C4-2B (cell line): ENCODE results near the gene SLC25A21.

ENCODE experiments used
- ZFX ChIP-seq: fragments of 450-650 bp; IDR thresholded peaks from 2 replicates; pipeline ENCODE4 v1.6.1; 2017
- TF ChIP-seq, protein P1 (sequence below): fragments of 450-650 bp; conservative IDR thresholded peaks from 2 replicates; pipeline ENCODE4 v1.5.1; 2017; ENCODE audit warnings: mild to moderate bottlenecking

DNA sequence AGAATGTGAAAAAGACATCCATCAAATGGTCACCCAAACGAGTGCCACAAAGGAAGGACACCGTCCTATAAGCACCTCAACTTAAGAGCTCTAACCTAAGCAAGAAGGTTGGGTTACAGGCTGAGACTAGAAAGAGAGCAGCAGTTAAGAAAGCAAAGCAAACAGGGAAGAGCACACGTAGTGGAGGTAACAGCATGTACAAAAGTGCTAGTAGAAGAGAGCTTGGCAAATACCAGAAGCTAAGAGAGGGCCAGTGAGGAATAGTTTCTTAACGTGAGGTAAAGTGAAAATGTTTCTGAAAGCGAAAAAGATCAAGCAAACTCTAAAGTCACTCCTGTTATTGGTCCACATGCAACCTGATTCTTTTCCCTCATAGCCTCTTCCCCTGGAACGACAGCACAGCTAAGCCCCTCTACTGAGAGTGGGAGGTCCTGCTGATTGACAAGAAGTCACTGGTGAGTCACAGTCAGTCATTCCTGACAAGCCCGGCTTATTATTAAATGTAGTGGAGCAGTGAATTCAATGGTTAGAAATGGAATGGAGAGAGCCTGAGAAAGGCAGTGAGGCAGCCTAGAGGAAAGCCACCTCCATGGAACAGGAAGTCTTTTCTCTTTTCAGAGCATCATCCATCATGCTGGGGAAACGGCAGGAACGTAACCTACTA lies 204.4 kb downstream of the SLC25A21 start:
- TF ChIP-seq, protein P1, sequence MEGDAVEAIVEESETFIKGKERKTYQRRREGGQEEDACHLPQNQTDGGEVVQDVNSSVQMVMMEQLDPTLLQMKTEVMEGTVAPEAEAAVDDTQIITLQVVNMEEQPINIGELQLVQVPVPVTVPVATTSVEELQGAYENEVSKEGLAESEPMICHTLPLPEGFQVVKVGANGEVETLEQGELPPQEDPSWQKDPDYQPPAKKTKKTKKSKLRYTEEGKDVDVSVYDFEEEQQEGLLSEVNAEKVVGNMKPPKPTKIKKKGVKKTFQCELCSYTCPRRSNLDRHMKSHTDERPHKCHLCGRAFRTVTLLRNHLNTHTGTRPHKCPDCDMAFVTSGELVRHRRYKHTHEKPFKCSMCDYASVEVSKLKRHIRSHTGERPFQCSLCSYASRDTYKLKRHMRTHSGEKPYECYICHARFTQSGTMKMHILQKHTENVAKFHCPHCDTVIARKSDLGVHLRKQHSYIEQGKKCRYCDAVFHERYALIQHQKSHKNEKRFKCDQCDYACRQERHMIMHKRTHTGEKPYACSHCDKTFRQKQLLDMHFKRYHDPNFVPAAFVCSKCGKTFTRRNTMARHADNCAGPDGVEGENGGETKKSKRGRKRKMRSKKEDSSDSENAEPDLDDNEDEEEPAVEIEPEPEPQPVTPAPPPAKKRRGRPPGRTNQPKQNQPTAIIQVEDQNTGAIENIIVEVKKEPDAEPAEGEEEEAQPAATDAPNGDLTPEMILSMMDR = no peak
- TF ChIP-seq ZFX = no peak
